Panc1 (cell line): ENCODE measurements around the gene SKAP1.

ENCODE experiments used
- POLR2AphosphoS5 ChIP-seq: IDR thresholded peaks from 2 replicates; pipeline ENCODE4 v1.6.1; 2012; ENCODE audit warnings: mild to moderate bottlenecking, low read depth, low read length, moderate library complexity
- SIN3A ChIP-seq: IDR thresholded peaks from 2 replicates; pipeline ENCODE4 v1.6.1; 2012; ENCODE audit warnings: low read depth, mild to moderate bottlenecking, low read length, moderate library complexity, borderline replicate concordance; ENCODE audit not compliant: insufficient read depth
- TF ChIP-seq, protein P1 (sequence below): fragments of 450-650 bp; IDR thresholded peaks from 2 replicates; pipeline ENCODE4 v1.5.1; 2017; ENCODE audit warnings: mild to moderate bottlenecking
- TF ChIP-seq, protein P2 (sequence below), 2 experiments: IDR thresholded peaks; 2 replicates each; pipeline ENCODE4 v1.6.1; 2011 to 2012; ENCODE audit warnings: low read depth in 2 of 2, control low read depth in 1 of 2, low read length in 1 of 2, mild to moderate bottlenecking in 1 of 2, moderate library complexity in 1 of 2; ENCODE audit not compliant: insufficient read depth in 1 of 2

DNA sequence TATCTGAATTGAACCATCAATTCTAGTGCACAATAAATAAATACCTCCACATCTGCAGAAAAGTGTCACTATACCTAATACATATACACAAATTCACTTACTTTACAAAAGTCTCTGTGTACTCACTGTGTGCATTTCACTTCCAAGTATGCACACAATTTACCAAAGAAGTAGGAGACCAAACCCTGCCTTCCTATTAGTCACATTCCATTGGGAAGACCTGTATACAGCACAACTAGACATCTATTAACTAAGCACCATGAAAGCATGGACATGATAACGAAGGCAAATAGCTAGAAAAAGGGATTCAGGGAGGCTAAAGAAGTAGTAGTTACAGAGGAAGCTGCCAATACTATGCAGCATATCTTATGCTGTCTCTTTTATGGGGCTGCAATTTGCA lies 183.0 kb downstream of the SKAP1 start:
- TF ChIP-seq, protein P1, sequence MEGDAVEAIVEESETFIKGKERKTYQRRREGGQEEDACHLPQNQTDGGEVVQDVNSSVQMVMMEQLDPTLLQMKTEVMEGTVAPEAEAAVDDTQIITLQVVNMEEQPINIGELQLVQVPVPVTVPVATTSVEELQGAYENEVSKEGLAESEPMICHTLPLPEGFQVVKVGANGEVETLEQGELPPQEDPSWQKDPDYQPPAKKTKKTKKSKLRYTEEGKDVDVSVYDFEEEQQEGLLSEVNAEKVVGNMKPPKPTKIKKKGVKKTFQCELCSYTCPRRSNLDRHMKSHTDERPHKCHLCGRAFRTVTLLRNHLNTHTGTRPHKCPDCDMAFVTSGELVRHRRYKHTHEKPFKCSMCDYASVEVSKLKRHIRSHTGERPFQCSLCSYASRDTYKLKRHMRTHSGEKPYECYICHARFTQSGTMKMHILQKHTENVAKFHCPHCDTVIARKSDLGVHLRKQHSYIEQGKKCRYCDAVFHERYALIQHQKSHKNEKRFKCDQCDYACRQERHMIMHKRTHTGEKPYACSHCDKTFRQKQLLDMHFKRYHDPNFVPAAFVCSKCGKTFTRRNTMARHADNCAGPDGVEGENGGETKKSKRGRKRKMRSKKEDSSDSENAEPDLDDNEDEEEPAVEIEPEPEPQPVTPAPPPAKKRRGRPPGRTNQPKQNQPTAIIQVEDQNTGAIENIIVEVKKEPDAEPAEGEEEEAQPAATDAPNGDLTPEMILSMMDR = no peak
- TF ChIP-seq POLR2AphosphoS5 (no peak), SIN3A (no peak)
- TF ChIP-seq, protein P2, sequence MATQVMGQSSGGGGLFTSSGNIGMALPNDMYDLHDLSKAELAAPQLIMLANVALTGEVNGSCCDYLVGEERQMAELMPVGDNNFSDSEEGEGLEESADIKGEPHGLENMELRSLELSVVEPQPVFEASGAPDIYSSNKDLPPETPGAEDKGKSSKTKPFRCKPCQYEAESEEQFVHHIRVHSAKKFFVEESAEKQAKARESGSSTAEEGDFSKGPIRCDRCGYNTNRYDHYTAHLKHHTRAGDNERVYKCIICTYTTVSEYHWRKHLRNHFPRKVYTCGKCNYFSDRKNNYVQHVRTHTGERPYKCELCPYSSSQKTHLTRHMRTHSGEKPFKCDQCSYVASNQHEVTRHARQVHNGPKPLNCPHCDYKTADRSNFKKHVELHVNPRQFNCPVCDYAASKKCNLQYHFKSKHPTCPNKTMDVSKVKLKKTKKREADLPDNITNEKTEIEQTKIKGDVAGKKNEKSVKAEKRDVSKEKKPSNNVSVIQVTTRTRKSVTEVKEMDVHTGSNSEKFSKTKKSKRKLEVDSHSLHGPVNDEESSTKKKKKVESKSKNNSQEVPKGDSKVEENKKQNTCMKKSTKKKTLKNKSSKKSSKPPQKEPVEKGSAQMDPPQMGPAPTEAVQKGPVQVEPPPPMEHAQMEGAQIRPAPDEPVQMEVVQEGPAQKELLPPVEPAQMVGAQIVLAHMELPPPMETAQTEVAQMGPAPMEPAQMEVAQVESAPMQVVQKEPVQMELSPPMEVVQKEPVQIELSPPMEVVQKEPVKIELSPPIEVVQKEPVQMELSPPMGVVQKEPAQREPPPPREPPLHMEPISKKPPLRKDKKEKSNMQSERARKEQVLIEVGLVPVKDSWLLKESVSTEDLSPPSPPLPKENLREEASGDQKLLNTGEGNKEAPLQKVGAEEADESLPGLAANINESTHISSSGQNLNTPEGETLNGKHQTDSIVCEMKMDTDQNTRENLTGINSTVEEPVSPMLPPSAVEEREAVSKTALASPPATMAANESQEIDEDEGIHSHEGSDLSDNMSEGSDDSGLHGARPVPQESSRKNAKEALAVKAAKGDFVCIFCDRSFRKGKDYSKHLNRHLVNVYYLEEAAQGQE (IDR thresholded peaks at IDR 0.05; ENCODE audit: insufficient read depth in 1 of 2, low read depth in 2 of 2, low read length in 1 of 2) = no peak
